Heart left ventricle (tissue), 16 donors: Measurements from ENCODE around the gene RRAGC. TPM values are rescaled to one million over a fixed set of nuclear protein-coding genes. Genes with fewer than 3 reads are reported as not detected.
A peak's percentile ranks its signal among the peaks of the same experiment; 100 is the strongest.

Experiments used
- ATAC-seq, 4 donors: fragments of 200-7000 bp; cut with Tn5 transposase; one replicate each; pipeline ENCODE4 v1.9.1; 2020 to 2022; ENCODE audit warnings: moderate library complexity in 4 of 4, mild to moderate bottlenecking in 3 of 4, moderate number of reproducible peaks in 1 of 4
- DNase-seq, 5 donors: peaks; one replicate each; pipeline ENCODE4 v3.0.0-alpha.2; 2020
- H3K27ac ChIP-seq, 12 donors: fragments of 200-600 bp; sonication (generic) in 4 of 12; one replicate each; pipeline versions ENCODE4 v1.5.0 to v1.8.0; 2016 to 2022; ENCODE audit warnings: mild to moderate bottlenecking in 2 of 12
- H3K27me3 ChIP-seq, 9 donors: fragments of 200-600 bp; sonication (generic) in 2 of 9; one replicate each; pipeline versions ENCODE4 v1.5.1 to v1.8.0; 2016 to 2022; ENCODE audit warnings: mild to moderate bottlenecking in 3 of 9
- H3K36me3 ChIP-seq, 9 donors: fragments of 200-600 bp; sonication (generic) in 2 of 9; one replicate each; pipeline versions ENCODE4 v1.5.0 to v1.8.0; 2018 to 2022; ENCODE audit warnings: mild to moderate bottlenecking in 2 of 9
- H3K4me1 ChIP-seq, 12 donors: fragments of 200-600 bp; sonication (generic) in 4 of 12; one replicate each; pipeline versions ENCODE4 v1.5.0 to v1.8.0; 2016 to 2022; ENCODE audit warnings: mild to moderate bottlenecking in 3 of 12
- H3K4me3 ChIP-seq, 12 donors: fragments of 200-600 bp; sonication (generic) in 4 of 12; one replicate each; pipeline versions ENCODE4 v1.5.0 to v1.8.0; 2017 to 2022; ENCODE audit warnings: mild to moderate bottlenecking in 9 of 12, moderate library complexity in 4 of 12
- H3K9me3 ChIP-seq, 12 donors: fragments of 200-600 bp; sonication (generic) in 4 of 12; one replicate each; pipeline versions ENCODE4 v1.5.0 to v1.8.0; 2016 to 2022; ENCODE audit warnings: mild to moderate bottlenecking in 1 of 12
- POLR2A ChIP-seq, 2 donors: fragments of 450-650 bp; IDR thresholded peaks; one replicate each; pipeline ENCODE4 v1.6.1; 2017; ENCODE audit warnings: antibody characterized with exemption in 2 of 2, mild to moderate bottlenecking in 2 of 2, moderate library complexity in 2 of 2
- WGBS, 4 donors: extraction: QIAGEN DNeasy Blood & Tissue Kit in 2 of 4; methylation state at CpG; one replicate each; pipeline versions ENCODE4 v1.1.5 to v1.1.7; 2013 to 2018; 5-methylcytosine and 5-hydroxymethylcytosine counted together
- intact Hi-C, 10 donors: fragments of 100-400 bp; cut with DNase I; formaldehyde crosslinking; loops; one replicate each; pipeline versions ENCODE4 v1.11.1 to v1.14.2; 2022
- polyA plus RNA-seq, 2 donors: library from polyadenylated mRNA; stranded (reverse); fragments of 200-250 nt; gene quantifications; one replicate each; pipeline ENCODE4 v1.2.3, GENCODE V29; 2013
- total RNA-seq, 9 donors: library from RNA; depleted of rRNA in 2 of 9; stranded (reverse); fragments of >200 nt in 2 of 9; fragmentation: NEBNext Ultra II Directional in 3 of 9; extraction: Animal tissue kit (Norgen Biotek cat#: 25700) in 3 of 9; gene quantifications; one replicate each; pipeline versions ENCODE4 v1.1.0 to v1.2.4, GENCODE V29; 2016 to 2023
- TF ChIP-seq, protein P1 (sequence below), 12 donors: fragments of 200-600 bp; sonication (generic) in 4 of 12; IDR thresholded peaks; one replicate each; pipeline versions ENCODE4 v1.5.0 to v1.8.0; 2018 to 2022; ENCODE audit warnings: antibody characterized with exemption in 12 of 12, mild to moderate bottlenecking in 5 of 12
- donor health status: ischemic (EF 13 %, LVEDD 7.1; RV severe dilation, severe dysfunction).
- donor health status: healthy with polysubstance abuse.
- donor health status: DM: no; HTN: yes; CAD: no.
- donor health status: DM: no; HTN: no; CAD: no.
- donor health status: ischemic (EF 25% LVEDD 6.9; RV normal size, moderate dysfunction).
- donor health status: ischemic (EF 25% LVEDD 5.7; RV mildly dilated, moderate dysfunction).
- donor health status: healthy.
- donor health status: DM: yes; HTN: yes; CAD: no.
- donor health status: ischemic (EF 35%, LVEDD 5.7; RV mildly dilated, moderate dysfunction).
- donor health status: nonischemic (EF 11% LVEDD 7.7; RV severe dilation, severe dysfunction).
- donor health status: DM: yes; HTN: yes; CAD: no.
- donor health status: PGD.
- donor health status: ischemic (EF 29% LVEDD 5.4; RV normal size, mild dysfunction).
- donor health status: nonischemic (EF 23%, LVEDD 6.1; RV moderate dilation, normal function).

The RRAGC gene
- total and polyA plus RNA-seq, 11 donors, result 8.6 to 32.8 (median 22.3) TPM

DNA sequence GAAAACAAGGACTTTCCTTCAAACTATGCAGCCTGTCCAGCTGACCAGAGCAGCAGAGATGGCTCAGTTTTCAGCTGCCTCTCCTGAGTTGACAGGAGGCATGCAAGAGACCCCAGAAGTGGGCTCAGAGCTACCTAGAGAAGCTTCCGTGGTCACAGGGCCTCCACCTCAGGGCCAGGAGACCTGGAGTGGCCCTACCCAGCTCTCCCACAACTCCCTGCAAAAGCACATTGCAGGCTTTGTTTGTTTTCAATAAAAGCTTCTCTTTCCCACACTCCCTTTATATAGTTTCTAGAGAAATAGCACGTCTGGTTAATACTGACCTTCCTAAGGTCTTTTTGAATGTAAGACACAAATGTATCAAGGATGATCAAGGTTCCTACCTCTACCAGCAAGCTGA is 40.1 kb downstream of the RRAGC start:
- peaks cover 35 to 66% (median 51%) of the 10 kb centered on the region in 9 donors for H3K27me3 ChIP-seq
- intact Hi-C loops, result loop anchor here (2.0 to 10.0 kb wide), 8 partner anchors 207 to 792 kb away; partner anchors contain the start of gene POU3F1 (in 1 of the 10)
- TF ChIP-seq POLR2A (IDR thresholded peaks at IDR 0.05), result no peak
- TF ChIP-seq, protein P1, sequence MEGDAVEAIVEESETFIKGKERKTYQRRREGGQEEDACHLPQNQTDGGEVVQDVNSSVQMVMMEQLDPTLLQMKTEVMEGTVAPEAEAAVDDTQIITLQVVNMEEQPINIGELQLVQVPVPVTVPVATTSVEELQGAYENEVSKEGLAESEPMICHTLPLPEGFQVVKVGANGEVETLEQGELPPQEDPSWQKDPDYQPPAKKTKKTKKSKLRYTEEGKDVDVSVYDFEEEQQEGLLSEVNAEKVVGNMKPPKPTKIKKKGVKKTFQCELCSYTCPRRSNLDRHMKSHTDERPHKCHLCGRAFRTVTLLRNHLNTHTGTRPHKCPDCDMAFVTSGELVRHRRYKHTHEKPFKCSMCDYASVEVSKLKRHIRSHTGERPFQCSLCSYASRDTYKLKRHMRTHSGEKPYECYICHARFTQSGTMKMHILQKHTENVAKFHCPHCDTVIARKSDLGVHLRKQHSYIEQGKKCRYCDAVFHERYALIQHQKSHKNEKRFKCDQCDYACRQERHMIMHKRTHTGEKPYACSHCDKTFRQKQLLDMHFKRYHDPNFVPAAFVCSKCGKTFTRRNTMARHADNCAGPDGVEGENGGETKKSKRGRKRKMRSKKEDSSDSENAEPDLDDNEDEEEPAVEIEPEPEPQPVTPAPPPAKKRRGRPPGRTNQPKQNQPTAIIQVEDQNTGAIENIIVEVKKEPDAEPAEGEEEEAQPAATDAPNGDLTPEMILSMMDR (IDR thresholded peaks at IDR 0.05), result no peak
- peaks cover 3 to 12% (median 8%) of the 10 kb centered on the region in 12 donors for H3K4me1 ChIP-seq
- DNase-seq (no peak), ATAC-seq (no peak)
- WGBS, 4 donors, result 76 to 83% (median 80%) methylated on average over 1 to 2 of the region's 2 CpGs
- H3K27ac ChIP-seq, result no peak overlapping the region
- peaks cover 0 to 10% (median 0%) of the 10 kb centered on the region in 12 donors for H3K9me3 ChIP-seq
- no peak overlapping the region for H3K4me3 ChIP-seq
- no peaks in the 10 kb centered on the region for H3K36me3 ChIP-seq

DNA sequence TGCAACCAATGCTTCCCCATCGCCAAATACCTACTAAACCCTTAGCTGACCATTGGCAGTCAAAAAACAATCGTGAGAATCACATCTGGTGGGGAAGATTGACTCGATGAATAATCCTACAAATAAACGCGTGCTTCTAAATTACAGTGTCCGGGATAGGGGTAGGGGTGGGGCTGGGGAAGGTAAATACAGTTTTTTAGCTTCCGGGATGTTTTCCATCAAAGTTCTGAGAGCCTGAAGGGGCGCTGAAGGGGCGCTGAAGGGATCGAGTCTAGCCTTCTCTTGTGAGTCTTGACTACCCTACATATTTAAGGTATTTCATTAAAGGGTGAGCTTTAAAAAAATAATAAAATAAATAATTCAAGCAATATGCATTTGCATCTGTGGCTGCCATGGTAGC is 40.5 kb downstream of the RRAGC start:
- Histone ChIP-seq H3K9me3 (peaks cover 0 to 10% (median 0%) of the 10 kb centered on the region in 12 donors), H3K36me3 (no peaks in the 10 kb centered on the region), H3K4me3 (no peak overlapping the region), H3K27me3 (peaks cover 35 to 71% (median 52%) of the 10 kb centered on the region in 9 donors), H3K27ac (no peak overlapping the region), H3K4me1 (peaks cover 3 to 12% (median 8%) of the 10 kb centered on the region in 12 donors)
- DNase-seq (no peak), ATAC-seq (no peak)
- intact Hi-C loops, result loop anchor here (2.0 to 10.0 kb wide), 8 partner anchors 207 to 792 kb away; partner anchors contain the start of gene POU3F1 (in 1 of the 10)
- 23 to 36% (median 30%) methylated on average over 9 to 10 of the region's 10 CpGs for WGBS, 4 donors
- no peak for TF ChIP-seq POLR2A (IDR thresholded peaks at IDR 0.05)
- TF ChIP-seq, protein P1 (IDR thresholded peaks at IDR 0.05), result no peak

GRCh38 chr1:38818175-38818976 is 41.2 kb downstream of the RRAGC start:
- peak overlapping the region; percentile 9 to 42 (median 24) for H3K4me3 ChIP-seq
- ATAC-seq, result peak in 2 of 4 donors; percentile 68 to 76
- intact Hi-C loops, result loop anchor here (1.0 to 10.0 kb wide), 9 partner anchors 206 to 791 kb away; partner anchors contain the start of gene POU3F1 (in 1 of the 10)

More at GRCh38 chr1:38818175-38818976, 41.2 kb downstream of the RRAGC start:
- H3K36me3 ChIP-seq, result no peaks in the 10 kb centered on the region
- 1 to 9% (median 1%) methylated on average over 18 to 70 of the region's 70 CpGs for WGBS, 4 donors
- peak in 1 of 5 donors; percentile 74 for DNase-seq
- H3K4me1 ChIP-seq, result peaks cover 3 to 12% (median 8%) of the 10 kb centered on the region in 12 donors
- H3K27ac ChIP-seq, result no peak overlapping the region
- H3K9me3 ChIP-seq, result peaks cover 0 to 10% (median 0%) of the 10 kb centered on the region in 12 donors
- TF ChIP-seq, protein P1 (IDR thresholded peaks at IDR 0.05), result peak; percentile 57 to 92 (median 82)
- TF ChIP-seq POLR2A (IDR thresholded peaks at IDR 0.05), result no peak
- peaks cover 35 to 75% (median 58%) of the 10 kb centered on the region in 9 donors for H3K27me3 ChIP-seq
